SK-N-SH treated with all-trans-retinoic acid at 6 μM for 48 hours (cell line): ENCODE results near the gene SETDB2.

ENCODE experiments used
- BACH2 ChIP-seq: fragments of 250-450 bp; sonication (Bioruptor Pico); IDR thresholded peaks from 2 replicates; pipeline ENCODE4 v1.9.0; 2021; ENCODE audit warnings: mild to moderate bottlenecking, borderline replicate concordance
- PATZ1 ChIP-seq: fragments of 250-450 bp; sonication (Bioruptor Pico); IDR thresholded peaks from 2 replicates; pipeline ENCODE4 v1.8.0; 2020; ENCODE audit warnings: mild to moderate bottlenecking, moderate library complexity, borderline replicate concordance
- POU6F1 ChIP-seq: fragments of 250-450 bp; sonication (Bioruptor Pico); IDR thresholded peaks from 2 replicates; pipeline ENCODE4 v1.8.0; 2021; ENCODE audit warnings: low read depth, mild to moderate bottlenecking, moderate library complexity, borderline replicate concordance
- RARB ChIP-seq: fragments of 250-450 bp; sonication (Bioruptor Pico); IDR thresholded peaks from 2 replicates; pipeline ENCODE4 v1.8.0; 2021; ENCODE audit warnings: mild to moderate bottlenecking, moderate library complexity
- TCF4 ChIP-seq: fragments of 250-450 bp; sonication (Bioruptor Pico); IDR thresholded peaks from 2 replicates; pipeline ENCODE4 v1.8.0; 2021; ENCODE audit warnings: mild to moderate bottlenecking, moderate library complexity, borderline replicate concordance
- ZNF565 ChIP-seq: fragments of 450-650 bp; formaldehyde crosslinking; conservative IDR thresholded peaks from 2 replicates; pipeline ENCODE4 v1.5.0; 2020; ENCODE audit warnings: low read depth, mild to moderate bottlenecking, moderate library complexity
- TF ChIP-seq, protein P1 (sequence below): fragments of 250-450 bp; sonication (Bioruptor Pico); IDR thresholded peaks from 2 replicates; pipeline ENCODE4 v1.5.1; 2020; ENCODE audit warnings: low read depth, mild to moderate bottlenecking, moderate library complexity

DNA sequence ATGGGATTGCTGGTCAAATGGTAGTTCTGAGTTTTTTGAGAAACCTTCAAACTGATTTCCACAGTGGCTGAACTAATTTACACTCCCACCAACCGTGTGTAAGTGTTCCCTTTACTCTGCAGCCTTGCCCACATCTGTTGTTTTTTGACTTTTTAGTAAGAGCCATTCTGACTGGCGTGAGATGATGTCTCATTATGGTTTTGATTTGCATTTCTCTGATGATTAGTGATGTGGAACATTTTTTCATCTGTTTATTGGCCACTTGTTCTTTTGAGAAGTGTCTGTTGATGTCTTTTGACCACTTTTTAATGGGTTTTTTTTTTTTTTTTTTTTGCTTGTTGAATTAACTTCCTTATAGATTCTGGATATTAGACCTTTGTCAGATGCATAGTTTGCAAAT is 4.5 kb upstream of the SETDB2 start:
- no peak for TF ChIP-seq RARB
- no peak for TF ChIP-seq POU6F1
- no peak for TF ChIP-seq BACH2 (CRISPR knock-in tag)
- no peak for TF ChIP-seq ZNF565 (CRISPR knock-in tag)
- TF ChIP-seq, protein P1, sequence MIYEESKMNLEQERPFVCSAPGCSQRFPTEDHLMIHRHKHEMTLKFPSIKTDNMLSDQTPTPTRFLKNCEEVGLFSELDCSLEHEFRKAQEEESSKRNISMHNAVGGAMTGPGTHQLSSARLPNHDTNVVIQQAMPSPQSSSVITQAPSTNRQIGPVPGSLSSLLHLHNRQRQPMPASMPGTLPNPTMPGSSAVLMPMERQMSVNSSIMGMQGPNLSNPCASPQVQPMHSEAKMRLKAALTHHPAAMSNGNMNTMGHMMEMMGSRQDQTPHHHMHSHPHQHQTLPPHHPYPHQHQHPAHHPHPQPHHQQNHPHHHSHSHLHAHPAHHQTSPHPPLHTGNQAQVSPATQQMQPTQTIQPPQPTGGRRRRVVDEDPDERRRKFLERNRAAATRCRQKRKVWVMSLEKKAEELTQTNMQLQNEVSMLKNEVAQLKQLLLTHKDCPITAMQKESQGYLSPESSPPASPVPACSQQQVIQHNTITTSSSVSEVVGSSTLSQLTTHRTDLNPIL = no peak
- no peak for TF ChIP-seq TCF4
- TF ChIP-seq PATZ1 (CRISPR knock-in tag) = no peak
